ENCODE data around the gene RFPL1. TPM values are rescaled to one million over a fixed set of nuclear protein-coding genes. Genes with fewer than 3 reads are reported as not detected.

The RFPL1 gene
- total RNA-seq, 1 donor from 2014 or later = not detected

DNA sequence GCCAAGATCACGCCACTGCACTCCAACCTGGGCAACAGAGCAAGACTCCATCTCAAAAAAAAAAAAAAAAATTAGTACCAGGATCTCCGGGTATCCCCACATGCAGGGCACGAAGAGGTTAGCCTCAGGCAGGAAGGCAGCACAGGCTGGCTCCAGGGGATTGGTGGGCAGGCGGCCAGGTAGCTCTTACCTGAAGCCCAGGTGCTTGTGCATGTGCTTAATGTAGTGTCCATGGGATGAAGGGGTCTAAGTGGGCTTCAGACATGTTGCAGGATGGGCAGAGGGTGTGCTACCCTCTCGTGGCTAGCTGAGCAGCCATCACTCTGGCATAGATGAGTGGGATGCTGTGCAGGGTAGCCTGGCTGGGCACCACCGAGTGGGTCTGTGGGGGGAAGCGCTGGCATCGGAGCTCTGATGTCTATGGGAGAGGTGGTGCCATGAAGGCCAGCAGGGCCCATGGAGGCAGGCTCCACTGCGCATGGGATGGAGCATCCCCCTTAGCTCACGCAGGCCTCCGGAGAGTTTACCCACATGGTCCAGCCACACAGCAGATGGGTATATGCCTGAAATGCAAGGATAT is 11.0 kb downstream of the RFPL1 start:
- Histone ChIP-seq H3K4me1 (no peaks in the 10 kb centered on the region), H3K9me3 (no peaks in the 10 kb centered on the region), H3K27ac (no peak overlapping the region), H3K27me3 (no peaks in the 10 kb centered on the region), H3K36me3 (no peaks in the 10 kb centered on the region), H3K4me3 (no peak overlapping the region)
- intact Hi-C loops (cut with DNase I) = no loop called here
- no peak for DNase-seq (ENCODE audit: extremely low spot score in 2 of 2)
- no peak for TF ChIP-seq POLR2A (IDR thresholded peaks at IDR 0.05)
- no peak for TF ChIP-seq CTCF (IDR thresholded peaks at IDR 0.05)
- TF ChIP-seq POLR2AphosphoS5 (IDR thresholded peaks at IDR 0.05; ENCODE audit: insufficient read depth in 1 of 2, low read depth in 1 of 2) = no peak

- TF ChIP-seq CTCF (IDR thresholded peaks at IDR 0.05) = no peak
- TF ChIP-seq POLR2A (IDR thresholded peaks at IDR 0.05) = no peak
- no peak for TF ChIP-seq POLR2AphosphoS5 (IDR thresholded peaks at IDR 0.05; ENCODE audit: insufficient read depth in 1 of 2, low read depth in 1 of 2)
- Histone ChIP-seq H3K4me1 (no peaks in the 10 kb centered on the region), H3K27me3 (no peaks in the 10 kb centered on the region), H3K27ac (no peak overlapping the region), H3K4me3 (no peak overlapping the region), H3K9me3 (no peaks in the 10 kb centered on the region), H3K36me3 (no peaks in the 10 kb centered on the region)
- intact Hi-C loops (cut with DNase I) = no loop called here
- no peak for DNase-seq (ENCODE audit: extremely low spot score in 2 of 2)
Measured at GRCh38 chr22:29450222-29450621, 11.8 kb downstream of the RFPL1 start.

GRCh38 chr22:29451863-29452262 is 13.5 kb downstream of the RFPL1 start:
- intact Hi-C loops (cut with DNase I) = no loop called here
- H3K4me1 ChIP-seq = no peaks in the 10 kb centered on the region
- no peak overlapping the region for H3K27ac ChIP-seq
- no peak for DNase-seq (ENCODE audit: extremely low spot score in 2 of 2)
- TF ChIP-seq CTCF (IDR thresholded peaks at IDR 0.05) = no peak
- TF ChIP-seq POLR2AphosphoS5 (IDR thresholded peaks at IDR 0.05; ENCODE audit: insufficient read depth in 1 of 2, low read depth in 1 of 2) = no peak
- no peak for TF ChIP-seq POLR2A (IDR thresholded peaks at IDR 0.05)
- no peaks in the 10 kb centered on the region for H3K27me3 ChIP-seq
- no peaks in the 10 kb centered on the region for H3K36me3 ChIP-seq
- H3K9me3 ChIP-seq = no peaks in the 10 kb centered on the region
- no peak overlapping the region for H3K4me3 ChIP-seq

- Histone ChIP-seq H3K27ac (no peak overlapping the region), H3K9me3 (no peaks in the 10 kb centered on the region), H3K36me3 (no peaks in the 10 kb centered on the region), H3K4me1 (no peaks in the 10 kb centered on the region), H3K27me3 (no peaks in the 10 kb centered on the region), H3K4me3 (no peak overlapping the region)
- intact Hi-C loops (cut with DNase I) = no loop called here
- TF ChIP-seq CTCF (IDR thresholded peaks at IDR 0.05) (no peak), POLR2A (IDR thresholded peaks at IDR 0.05) (no peak), POLR2AphosphoS5 (IDR thresholded peaks at IDR 0.05; ENCODE audit: insufficient read depth in 1 of 2, low read depth in 1 of 2) (no peak)
- DNase-seq (ENCODE audit: extremely low spot score in 2 of 2) = no peak
Measured at GRCh38 chr22:29454276-29454675, 15.9 kb downstream of the RFPL1 start.

DNA sequence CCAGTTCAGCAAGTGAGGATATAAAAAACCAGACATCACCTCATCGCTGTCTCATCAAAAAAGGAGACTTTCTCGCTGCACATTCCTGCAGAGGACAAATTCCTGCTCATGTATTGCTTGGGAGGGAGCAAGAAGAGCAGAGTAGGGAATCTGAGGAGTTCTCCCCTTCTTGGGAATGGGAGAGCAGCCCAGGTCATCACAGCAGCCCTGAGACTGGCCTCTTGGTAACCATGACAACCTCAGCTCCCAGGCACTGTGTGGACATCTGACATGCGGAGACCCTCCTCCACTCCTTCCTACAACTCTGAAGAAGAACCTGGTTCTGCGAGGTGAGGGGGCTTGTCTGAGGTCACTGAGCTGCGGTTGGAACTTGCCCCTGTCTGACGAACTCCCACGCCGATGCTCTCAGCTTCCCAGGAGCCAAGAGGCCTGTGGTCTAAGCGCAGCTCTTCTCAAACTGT is 17.9 kb downstream of the RFPL1 start:
- H3K27me3 ChIP-seq = no peaks in the 10 kb centered on the region
- TF ChIP-seq POLR2AphosphoS5 (IDR thresholded peaks at IDR 0.05; ENCODE audit: insufficient read depth in 1 of 2, low read depth in 1 of 2) = no peak
- TF ChIP-seq POLR2A (IDR thresholded peaks at IDR 0.05) = no peak
- no peak for TF ChIP-seq CTCF (IDR thresholded peaks at IDR 0.05)
- H3K4me1 ChIP-seq = no peaks in the 10 kb centered on the region
- no peak overlapping the region for H3K27ac ChIP-seq
- no peak for DNase-seq (ENCODE audit: extremely low spot score in 2 of 2)
- H3K9me3 ChIP-seq = no peaks in the 10 kb centered on the region
- intact Hi-C loops (cut with DNase I) = no loop called here
- no peak overlapping the region for H3K4me3 ChIP-seq
- no peaks in the 10 kb centered on the region for H3K36me3 ChIP-seq

Data from vagina (tissue), 2 donors.